H9 (cell line): ENCODE measurements around the gene NCBP1. TPM values are rescaled to one million over a fixed set of nuclear protein-coding genes. Genes with fewer than 3 reads are reported as not detected.

Experiments used
- DNase-seq: peaks from one replicate; pipeline ENCODE4 v3.0.0-alpha.2; 2017
- H2AFZ ChIP-seq: one replicate; pipeline ENCODE4 v1.6.1; 2013; ENCODE audit warnings: mild to moderate bottlenecking, low read length, control low read depth, moderate library complexity
- H2AK5ac ChIP-seq: 2 replicates; pipeline ENCODE4 v1.6.1; 2013; ENCODE audit warnings: low read length, control low read depth, mixed read lengths; ENCODE audit not compliant: insufficient read length
- H2BK120ac ChIP-seq: one replicate; pipeline ENCODE4 v1.6.1; 2013; ENCODE audit warnings: low read depth, mild to moderate bottlenecking, low read length, control low read depth, inconsistent platforms; ENCODE audit not compliant: poor library complexity, severe bottlenecking
- H2BK12ac ChIP-seq: 2 replicates; pipeline ENCODE4 v1.6.1; 2013; ENCODE audit warnings: low read length, control low read depth, mixed read lengths, low read depth; ENCODE audit not compliant: insufficient read length
- H2BK15ac ChIP-seq: 2 replicates; pipeline ENCODE4 v1.6.1; 2013; ENCODE audit warnings: low read depth, low read length, control low read depth
- H2BK20ac ChIP-seq: one replicate; pipeline ENCODE4 v1.6.1; 2013; ENCODE audit warnings: low read depth, mild to moderate bottlenecking, low read length, control low read depth, inconsistent platforms; ENCODE audit not compliant: poor library complexity, severe bottlenecking
- H2BK5ac ChIP-seq: 2 replicates; pipeline ENCODE4 v1.6.1; 2013; ENCODE audit warnings: low read length, control low read depth, mixed read lengths; ENCODE audit not compliant: insufficient read length
- H3K14ac ChIP-seq: 2 replicates; pipeline ENCODE4 v1.6.1; 2013; ENCODE audit warnings: low read length, control low read depth; ENCODE audit not compliant: insufficient read depth
- H3K18ac ChIP-seq: 2 replicates; pipeline ENCODE4 v1.6.1; 2013; ENCODE audit warnings: low read depth, mild to moderate bottlenecking, mixed read lengths, low read length, control low read depth; ENCODE audit not compliant: insufficient read length
- H3K23ac ChIP-seq: 2 replicates; pipeline ENCODE4 v1.6.1; 2013; ENCODE audit warnings: low read length, control low read depth, mixed read lengths, low read depth; ENCODE audit not compliant: insufficient read length
- H3K23me2 ChIP-seq: 2 replicates; pipeline ENCODE4 v1.6.1; 2013; ENCODE audit warnings: low read depth, mild to moderate bottlenecking, mixed read lengths, low read length, control low read depth; ENCODE audit not compliant: insufficient read length, poor library complexity, severe bottlenecking
- H3K27ac ChIP-seq: 2 replicates; pipeline ENCODE4 v1.5.1; 2013; ENCODE audit warnings: low read length, control low read depth, mixed read lengths, low read depth; ENCODE audit not compliant: insufficient read length
- H3K27me3 ChIP-seq: 2 replicates; pipeline ENCODE4 v1.6.1; 2013; ENCODE audit warnings: low read length, control low read depth, inconsistent platforms; ENCODE audit not compliant: insufficient read depth
- H3K4ac ChIP-seq: 2 replicates; pipeline ENCODE4 v1.6.1; 2013; ENCODE audit warnings: low read depth, mild to moderate bottlenecking, control low read depth, inconsistent platforms, low read length, moderate library complexity
- H3K4me1 ChIP-seq: 2 replicates; pipeline ENCODE4 v1.6.1; 2013; ENCODE audit warnings: low read length, control low read depth, inconsistent platforms; ENCODE audit not compliant: insufficient read depth
- H3K4me2 ChIP-seq: 2 replicates; pipeline ENCODE4 v1.6.1; 2013; ENCODE audit warnings: low read length, control low read depth, mixed read lengths; ENCODE audit not compliant: insufficient read length, insufficient read depth
- H3K56ac ChIP-seq: 2 replicates; pipeline ENCODE4 v1.6.1; 2013; ENCODE audit warnings: low read depth, mild to moderate bottlenecking, mixed read lengths, low read length, control low read depth; ENCODE audit not compliant: insufficient read length
- H3K79me1 ChIP-seq: 2 replicates; pipeline ENCODE4 v1.6.1; 2013; ENCODE audit warnings: low read depth, mild to moderate bottlenecking, moderate library complexity, low read length, control low read depth, inconsistent platforms; ENCODE audit not compliant: insufficient read depth, poor library complexity, severe bottlenecking
- H3K79me2 ChIP-seq: 2 replicates; pipeline ENCODE4 v1.6.1; 2013; ENCODE audit warnings: low read length, control low read depth, inconsistent platforms; ENCODE audit not compliant: insufficient read depth
- H3K9ac ChIP-seq: 2 replicates; pipeline ENCODE4 v1.6.1; 2013; ENCODE audit warnings: low read length, control low read depth, mixed read lengths; ENCODE audit not compliant: insufficient read length; ENCODE audit errors: extremely low read depth
- H3K9me3 ChIP-seq: one replicate; pipeline ENCODE4 v1.6.1; 2013; ENCODE audit warnings: low read depth, low read length, inconsistent platforms; ENCODE audit not compliant: control insufficient read depth
- H3T11ph ChIP-seq: one replicate; pipeline ENCODE4 v1.6.1; 2013; ENCODE audit warnings: mild to moderate bottlenecking, low read length, control low read depth, inconsistent platforms
- H4K20me1 ChIP-seq: one replicate; pipeline ENCODE4 v1.6.1; 2013; ENCODE audit not compliant: control insufficient read depth, insufficient read length, insufficient read depth
- H4K5ac ChIP-seq: 2 replicates; pipeline ENCODE4 v1.6.1; 2013; ENCODE audit warnings: low read depth, mild to moderate bottlenecking, mixed read lengths, low read length, control low read depth; ENCODE audit not compliant: insufficient read length
- H4K8ac ChIP-seq: replicated peaks from 2 replicates; pipeline ENCODE4 v1.6.1; 2013; ENCODE audit warnings: low read length, control low read depth, mixed read lengths, low read depth; ENCODE audit not compliant: insufficient read length
- H4K91ac ChIP-seq: 2 replicates; pipeline ENCODE4 v1.6.1; 2013; ENCODE audit warnings: low read depth, mild to moderate bottlenecking, moderate library complexity, mixed read lengths, low read length, control low read depth; ENCODE audit not compliant: insufficient read length
- H3K27ac Mint-ChIP-seq, 3 experiments: 2 replicates in 2 of 3; 3 replicates in 1 of 3; pipeline ENCODE4 v1.8.0; 2020 to 2021; ENCODE audit warnings: mixed read lengths in 3 of 3, mild to moderate bottlenecking in 1 of 3, moderate library complexity in 1 of 3
- H3K27me3 Mint-ChIP-seq: 2 replicates; pipeline ENCODE4 v1.8.0; 2021; ENCODE audit warnings: low read depth, mild to moderate bottlenecking, moderate library complexity, mixed read lengths
- H3K36me3 Mint-ChIP-seq, 3 experiments: 2 replicates in 2 of 3; 3 replicates in 1 of 3; pipeline ENCODE4 v1.8.0; 2020 to 2021; ENCODE audit warnings: low read depth in 3 of 3, mixed read lengths in 3 of 3; ENCODE audit not compliant: insufficient read depth in 1 of 3
- H3K4me1 Mint-ChIP-seq, 2 experiments: 2 replicates each; pipeline ENCODE4 v1.8.0; 2020; ENCODE audit warnings: mixed read lengths in 2 of 2
- H3K4me3 Mint-ChIP-seq, 2 experiments: 2 replicates in 1 of 2; 3 replicates in 1 of 2; pipeline ENCODE4 v1.8.0; 2020 to 2021; ENCODE audit warnings: mild to moderate bottlenecking in 2 of 2, mixed read lengths in 2 of 2, moderate library complexity in 1 of 2
- H3K9me3 Mint-ChIP-seq, 2 experiments: 2 replicates in 1 of 2; 3 replicates in 1 of 2; pipeline ENCODE4 v1.8.0; 2020; ENCODE audit warnings: mild to moderate bottlenecking in 2 of 2, mixed read lengths in 2 of 2, moderate library complexity in 1 of 2
- WGBS: extraction: QIAGEN DNeasy Blood & Tissue Kit; methylation state at CpG from one replicate; pipeline ENCODE4 v1.1.7; 2013; ENCODE audit warnings: missing lambda C conversion rate, low lambda C conversion rate, mixed read lengths; ENCODE audit not compliant: insufficient read length; ENCODE audit errors: extremely low coverage; 5-methylcytosine and 5-hydroxymethylcytosine counted together
- total RNA-seq: library from RNA; stranded (reverse); gene quantifications from 2 replicates; pipeline ENCODE4 v1.2.1, GENCODE V29; 2021
- TF ChIP-seq, protein P1 (sequence below): fragments of 200-600 bp; sonication (generic); conservative IDR thresholded peaks from 3 replicates; pipeline ENCODE4 v1.8.0; 2021; ENCODE audit warnings: antibody characterized with exemption, mild to moderate bottlenecking

NCBP1 gene
- total RNA-seq, 1 experiment from 2014 or later = 55.7 TPM

- Histone ChIP-seq H3K9ac (no peak overlapping the region), H3K9me3 (no peaks in the 10 kb centered on the region), H3K79me1 (no peaks in the 10 kb centered on the region), H3K27me3 (no peaks in the 10 kb centered on the region), H4K8ac (no peak overlapping the region), H3K23me2 (peaks cover 10% of the 10 kb centered on the region), H2BK15ac (no peak overlapping the region), H3K4me2 (no peak overlapping the region), H3K4ac (no peak overlapping the region), H3K56ac (no peak overlapping the region), H2AFZ (no peak overlapping the region), H2BK12ac (no peak overlapping the region), H2BK5ac (no peak overlapping the region), H2BK120ac (no peak overlapping the region), H3K18ac (no peak overlapping the region), H4K5ac (no peak overlapping the region), H3K27ac (no peak overlapping the region), H2AK5ac (no peak overlapping the region), H4K20me1 (no peaks in the 10 kb centered on the region), H2BK20ac (no peak overlapping the region), H3K14ac (no peak overlapping the region), H3K23ac (no peak overlapping the region), H3T11ph (no peak overlapping the region), H3K79me2 (peaks cover 34% of the 10 kb centered on the region), H3K4me1 (0 out of 2 replicates have a peak, but pooled peaks cover 2% of the 10 kb centered on the region), H4K91ac (no peak overlapping the region)
- TF ChIP-seq, protein P1, sequence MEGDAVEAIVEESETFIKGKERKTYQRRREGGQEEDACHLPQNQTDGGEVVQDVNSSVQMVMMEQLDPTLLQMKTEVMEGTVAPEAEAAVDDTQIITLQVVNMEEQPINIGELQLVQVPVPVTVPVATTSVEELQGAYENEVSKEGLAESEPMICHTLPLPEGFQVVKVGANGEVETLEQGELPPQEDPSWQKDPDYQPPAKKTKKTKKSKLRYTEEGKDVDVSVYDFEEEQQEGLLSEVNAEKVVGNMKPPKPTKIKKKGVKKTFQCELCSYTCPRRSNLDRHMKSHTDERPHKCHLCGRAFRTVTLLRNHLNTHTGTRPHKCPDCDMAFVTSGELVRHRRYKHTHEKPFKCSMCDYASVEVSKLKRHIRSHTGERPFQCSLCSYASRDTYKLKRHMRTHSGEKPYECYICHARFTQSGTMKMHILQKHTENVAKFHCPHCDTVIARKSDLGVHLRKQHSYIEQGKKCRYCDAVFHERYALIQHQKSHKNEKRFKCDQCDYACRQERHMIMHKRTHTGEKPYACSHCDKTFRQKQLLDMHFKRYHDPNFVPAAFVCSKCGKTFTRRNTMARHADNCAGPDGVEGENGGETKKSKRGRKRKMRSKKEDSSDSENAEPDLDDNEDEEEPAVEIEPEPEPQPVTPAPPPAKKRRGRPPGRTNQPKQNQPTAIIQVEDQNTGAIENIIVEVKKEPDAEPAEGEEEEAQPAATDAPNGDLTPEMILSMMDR = no peak
- Mint-ChIP-seq H3K9me3 (no peaks in the 10 kb centered on the region), H3K36me3 (peaks cover 0 to 9% (median 7%) of the 10 kb centered on the region in 3 experiments; a peak in 6 of 7 replicates), H3K27me3 (no peaks in the 10 kb centered on the region), H3K4me3 (peak overlapping the region in 1 of 2 experiments; percentile 7; a peak in 1 of 5 replicates), H3K27ac (peak overlapping the region in 2 of 3 experiments; percentile 1 to 32; a peak in 1 of 7 replicates), H3K4me1 (peaks cover 19 to 26% of the 10 kb centered on the region in 2 experiments)
- WGBS = no CpG with 5 or more reads among the region's 3 CpGs
- no peak for DNase-seq
Observed at GRCh38 chr9:97636903-97637302, 3.3 kb downstream of the NCBP1 start.
